Measurements from ENCODE around the gene UST. TPM values are rescaled to one million over a fixed set of nuclear protein-coding genes. Genes with fewer than 3 reads are reported as not detected.

The UST gene
- polyA plus RNA-seq, 1 donor (not counting 4 experiments of a cell fraction or from before 2014, with no cell fraction given) = 6.1 TPM

DNA sequence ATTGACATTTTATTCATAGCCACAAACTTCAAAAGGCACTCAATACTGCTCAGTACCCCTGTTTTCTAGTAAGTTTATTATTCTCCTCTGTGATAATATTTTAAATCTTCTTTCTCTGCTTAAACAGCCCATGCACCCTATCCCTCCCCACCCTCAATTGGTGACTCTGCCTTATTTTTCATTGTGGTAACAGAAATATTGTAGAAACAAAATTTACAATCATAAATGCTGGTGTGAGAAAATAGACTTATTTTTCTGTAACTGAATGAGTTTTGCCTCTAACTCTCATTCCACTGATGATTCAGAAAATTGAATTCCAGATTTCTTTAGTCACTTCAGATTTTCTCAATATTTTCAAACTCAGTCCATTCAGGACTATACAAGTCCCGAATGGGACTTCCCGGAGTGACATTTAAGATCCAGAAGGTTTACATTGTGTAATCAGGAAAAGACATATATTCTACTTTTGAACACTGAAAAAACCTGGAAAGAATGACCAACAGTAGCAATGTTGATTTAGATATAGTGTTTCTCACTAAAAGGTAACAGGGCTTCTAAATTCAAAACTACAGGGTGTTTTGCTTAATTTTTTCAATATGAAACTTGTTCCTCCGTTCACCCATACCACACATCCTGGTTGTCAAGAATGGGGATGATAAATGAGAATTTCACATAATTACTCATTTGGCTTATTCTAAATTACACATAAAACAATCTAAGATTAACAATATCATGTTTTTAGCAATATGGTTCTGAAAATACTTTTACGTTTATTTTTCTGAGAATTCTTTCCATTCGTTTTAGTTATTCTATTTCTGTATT lies 34.8 kb upstream of the UST start:
- no peak for FAIRE-seq
- no peak overlapping the region for H2AFZ ChIP-seq (ENCODE audit: control insufficient read depth, low read length)

DNA sequence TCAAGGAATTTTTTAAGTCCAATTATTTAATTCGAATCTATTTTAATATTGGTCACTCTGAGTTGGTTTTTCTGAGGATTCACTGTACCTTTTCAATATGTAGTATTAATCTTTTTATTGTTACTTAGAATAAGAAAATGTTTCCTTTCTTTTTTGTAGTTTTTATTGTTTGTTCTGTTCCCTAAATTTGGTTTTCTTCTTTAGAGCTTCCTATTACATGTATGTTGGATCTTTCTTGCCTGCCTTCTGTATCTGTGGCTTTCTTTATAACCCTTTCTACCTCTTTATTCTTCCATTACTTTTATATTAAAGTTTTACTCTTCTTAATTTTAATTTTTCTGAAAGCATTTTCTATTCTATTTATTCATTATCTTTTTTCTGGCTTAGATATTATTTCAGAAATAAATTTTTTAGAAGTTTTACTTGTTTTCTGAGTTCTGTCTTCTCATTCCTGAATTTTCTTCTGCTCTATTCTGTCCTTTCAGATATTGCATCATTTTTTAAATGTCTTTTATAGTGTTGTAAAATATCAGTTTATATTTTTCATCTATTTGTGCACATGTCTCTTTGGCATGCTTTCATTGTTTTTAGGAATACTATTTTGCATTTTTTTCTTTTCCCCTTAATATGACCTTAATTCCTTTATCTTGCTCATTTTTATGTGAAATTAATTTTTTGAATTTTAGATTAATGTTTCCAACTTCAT lies 33.6 kb upstream of the UST start:
- FAIRE-seq (no peak), DNase-seq (ENCODE audit: low read depth, low spot score) (no peak)
- no peak overlapping the region for H3K9ac ChIP-seq (ENCODE audit: control insufficient read depth, extremely low read depth, insufficient read depth, low read length)
- no peak overlapping the region for H2AFZ ChIP-seq (ENCODE audit: control insufficient read depth, low read length)
- dilution Hi-C loops (cut with MboI; ENCODE audit: extremely low pct_ligation_motif_present, low sequenced_read_pairs) = no loop called here
- H4K20me1 ChIP-seq (ENCODE audit: control insufficient read depth, extremely low read depth, insufficient read depth, low read length) = no peaks in the 10 kb centered on the region
- H3K4me2 ChIP-seq (ENCODE audit: control insufficient read depth, extremely low read depth, insufficient read depth, low read depth, low read length) = no peak overlapping the region
- H3K9me3 ChIP-seq (ENCODE audit: control insufficient read depth, low read depth, low read length) = no peaks in the 10 kb centered on the region
- no peak overlapping the region for H3K27ac ChIP-seq (ENCODE audit: control insufficient read depth, insufficient read depth, low read length)
- no peak for TF ChIP-seq EZH2 (IDR thresholded peaks at IDR 0.05; ENCODE audit: low read length)
- TF ChIP-seq, protein P1, sequence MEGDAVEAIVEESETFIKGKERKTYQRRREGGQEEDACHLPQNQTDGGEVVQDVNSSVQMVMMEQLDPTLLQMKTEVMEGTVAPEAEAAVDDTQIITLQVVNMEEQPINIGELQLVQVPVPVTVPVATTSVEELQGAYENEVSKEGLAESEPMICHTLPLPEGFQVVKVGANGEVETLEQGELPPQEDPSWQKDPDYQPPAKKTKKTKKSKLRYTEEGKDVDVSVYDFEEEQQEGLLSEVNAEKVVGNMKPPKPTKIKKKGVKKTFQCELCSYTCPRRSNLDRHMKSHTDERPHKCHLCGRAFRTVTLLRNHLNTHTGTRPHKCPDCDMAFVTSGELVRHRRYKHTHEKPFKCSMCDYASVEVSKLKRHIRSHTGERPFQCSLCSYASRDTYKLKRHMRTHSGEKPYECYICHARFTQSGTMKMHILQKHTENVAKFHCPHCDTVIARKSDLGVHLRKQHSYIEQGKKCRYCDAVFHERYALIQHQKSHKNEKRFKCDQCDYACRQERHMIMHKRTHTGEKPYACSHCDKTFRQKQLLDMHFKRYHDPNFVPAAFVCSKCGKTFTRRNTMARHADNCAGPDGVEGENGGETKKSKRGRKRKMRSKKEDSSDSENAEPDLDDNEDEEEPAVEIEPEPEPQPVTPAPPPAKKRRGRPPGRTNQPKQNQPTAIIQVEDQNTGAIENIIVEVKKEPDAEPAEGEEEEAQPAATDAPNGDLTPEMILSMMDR (optimal IDR thresholded peaks at IDR 0.05 in 1 of 3, IDR thresholded peaks at IDR 0.05 in 1 of 3, conservative IDR thresholded peaks at IDR 0.05 in 1 of 3; ENCODE audit: extremely low read depth in 1 of 3, insufficient read depth in 2 of 3, low read length in 3 of 3) = no peak
- H3K27me3 ChIP-seq (ENCODE audit: control insufficient read depth, extremely low read depth, insufficient read depth, low read length) = no peaks in the 10 kb centered on the region
- no peak overlapping the region for H3K4me3 ChIP-seq (ENCODE audit: control insufficient read depth in 2 of 3, extremely low read depth in 1 of 3, insufficient read depth in 2 of 3, low read depth in 1 of 3, low read length in 3 of 3)
- no peaks in the 10 kb centered on the region for H3K9me1 ChIP-seq (ENCODE audit: control insufficient read depth, extremely low read depth, insufficient read depth, low read length)
- no peaks in the 10 kb centered on the region for H3K79me2 ChIP-seq (ENCODE audit: control insufficient read depth, insufficient read depth, low read length)
- no peaks in the 10 kb centered on the region for H3K36me3 ChIP-seq (ENCODE audit: control insufficient read depth in 2 of 2, extremely low read depth in 1 of 2, insufficient read depth in 2 of 2, low read length in 2 of 2)
- no peaks in the 10 kb centered on the region for H3K4me1 ChIP-seq (ENCODE audit: control insufficient read depth, extremely low read depth, insufficient read depth, low read length)

More for the DNA sequence above, 34.8 kb upstream of the UST start:
- Histone ChIP-seq H3K4me1 (ENCODE audit: control insufficient read depth, extremely low read depth, insufficient read depth, low read length) (no peaks in the 10 kb centered on the region), H3K9me1 (ENCODE audit: control insufficient read depth, extremely low read depth, insufficient read depth, low read length) (no peaks in the 10 kb centered on the region), H3K9ac (ENCODE audit: control insufficient read depth, extremely low read depth, insufficient read depth, low read length) (no peak overlapping the region), H3K79me2 (ENCODE audit: control insufficient read depth, insufficient read depth, low read length) (no peaks in the 10 kb centered on the region), H3K4me2 (ENCODE audit: control insufficient read depth, extremely low read depth, insufficient read depth, low read depth, low read length) (no peak overlapping the region), H3K9me3 (ENCODE audit: control insufficient read depth, low read depth, low read length) (no peaks in the 10 kb centered on the region), H3K36me3 (ENCODE audit: control insufficient read depth in 2 of 2, extremely low read depth in 1 of 2, insufficient read depth in 2 of 2, low read length in 2 of 2) (no peaks in the 10 kb centered on the region), H3K27me3 (ENCODE audit: control insufficient read depth, extremely low read depth, insufficient read depth, low read length) (no peaks in the 10 kb centered on the region), H3K4me3 (ENCODE audit: control insufficient read depth in 2 of 3, extremely low read depth in 1 of 3, insufficient read depth in 2 of 3, low read depth in 1 of 3, low read length in 3 of 3) (no peak overlapping the region), H4K20me1 (ENCODE audit: control insufficient read depth, extremely low read depth, insufficient read depth, low read length) (no peaks in the 10 kb centered on the region), H3K27ac (ENCODE audit: control insufficient read depth, insufficient read depth, low read length) (no peak overlapping the region)
- DNase-seq (ENCODE audit: low read depth, low spot score) = no peak
- dilution Hi-C loops (cut with MboI; ENCODE audit: extremely low pct_ligation_motif_present, low sequenced_read_pairs) = no loop called here
- TF ChIP-seq EZH2 (IDR thresholded peaks at IDR 0.05; ENCODE audit: low read length) = no peak
- TF ChIP-seq, protein P1 (optimal IDR thresholded peaks at IDR 0.05 in 1 of 3, IDR thresholded peaks at IDR 0.05 in 1 of 3, conservative IDR thresholded peaks at IDR 0.05 in 1 of 3; ENCODE audit: extremely low read depth in 1 of 3, insufficient read depth in 2 of 3, low read length in 3 of 3) = no peak
